ENCODE data around the gene SPPL3.

GRCh38 chr12:120940799-120941198 is 36.6 kb upstream of the SPPL3 start:
- TF ChIP-seq POLR2A (IDR thresholded peaks at IDR 0.05) (no peak), EP300 (IDR thresholded peaks at IDR 0.05) (no peak)

Data from tibial nerve (tissue), 3 donors.